Right atrium auricular region (tissue), 2 donors: ENCODE results near the gene CSNK1D. TPM values are rescaled to one million over a fixed set of nuclear protein-coding genes. Genes with fewer than 3 reads are reported as not detected.

ENCODE experiments used
- DNase-seq: peaks from one replicate; pipeline ENCODE4 v3.0.0-alpha.2; 2019; ENCODE audit warnings: low spot score
- H3K27ac ChIP-seq, 2 donors: fragments of 200-600 bp; sonication (generic); 1 replicate in 1 of 2; 2 replicates in 1 of 2; pipeline ENCODE4 v1.5.1; 2016 to 2019
- H3K27me3 ChIP-seq, 2 donors: fragments of 200-600 bp; sonication (generic); one replicate each; pipeline versions ENCODE4 v1.5.1 to v1.6.0; 2017 to 2019
- H3K36me3 ChIP-seq: fragments of 200-600 bp; sonication (generic); one replicate; pipeline ENCODE4 v1.5.1; 2016
- H3K4me1 ChIP-seq, 2 donors: fragments of 200-600 bp; sonication (generic); one replicate each; pipeline versions ENCODE4 v1.5.1 to v1.6.0; 2017 to 2019
- H3K4me3 ChIP-seq, 2 donors: fragments of 200-600 bp; sonication (generic); 1 replicate in 1 of 2; 2 replicates in 1 of 2; pipeline ENCODE4 v1.5.1; 2017 to 2019; ENCODE audit warnings: mild to moderate bottlenecking in 1 of 2, moderate library complexity in 1 of 2
- H3K9me3 ChIP-seq, 2 donors: fragments of 200-600 bp; sonication (generic); one replicate each; pipeline ENCODE4 v1.5.1; 2019
- CTCF ChIP-seq, 2 donors: fragments of 200-600 bp; sonication (generic); IDR thresholded peaks; one replicate each; pipeline ENCODE4 v1.5.1; 2019; ENCODE audit warnings: antibody characterized with exemption in 2 of 2
- total RNA-seq, 2 donors: library from RNA; depleted of rRNA; stranded (reverse); fragments of >200 nt; gene quantifications; one replicate each; pipeline ENCODE4 v1.1.0, GENCODE V29; 2016

Gene CSNK1D
- total RNA-seq, 2 donors from 2014 or later = 31.3 to 32.9 TPM

- Histone ChIP-seq H3K27ac (no peak overlapping the region), H3K36me3 (peaks cover 63% of the 10 kb centered on the region), H3K4me3 (no peak overlapping the region), H3K4me1 (peaks cover 0 to 73% of the 10 kb centered on the region in 2 donors), H3K9me3 (no peaks in the 10 kb centered on the region), H3K27me3 (no peaks in the 10 kb centered on the region)
- DNase-seq = no peak
- no peak for TF ChIP-seq CTCF (IDR thresholded peaks at IDR 0.05)
Measured at GRCh38 chr17:82243648-82244412, 29.7 kb downstream of the CSNK1D start.

GRCh38 chr17:82242977-82243647 is 30.4 kb downstream of the CSNK1D start:
- H3K27ac ChIP-seq = peak overlapping the region; percentile 75 to 78
- peak; percentile 83 for DNase-seq
- peaks cover 56% of the 10 kb centered on the region for H3K36me3 ChIP-seq
- peaks cover 0 to 80% of the 10 kb centered on the region in 2 donors for H3K4me1 ChIP-seq
- no peak for TF ChIP-seq CTCF (IDR thresholded peaks at IDR 0.05)
- no peaks in the 10 kb centered on the region for H3K9me3 ChIP-seq
- H3K27me3 ChIP-seq = no peaks in the 10 kb centered on the region
- no peak overlapping the region for H3K4me3 ChIP-seq

- Histone ChIP-seq H3K36me3 (peaks cover 51% of the 10 kb centered on the region), H3K27ac (peak overlapping the region; percentile 75 to 78), H3K9me3 (no peaks in the 10 kb centered on the region), H3K27me3 (no peaks in the 10 kb centered on the region), H3K4me1 (peaks cover 0 to 80% of the 10 kb centered on the region in 2 donors), H3K4me3 (no peak overlapping the region)
- TF ChIP-seq CTCF (IDR thresholded peaks at IDR 0.05) = no peak
- no peak for DNase-seq
Measured at GRCh38 chr17:82242698-82242976, 30.9 kb downstream of the CSNK1D start.

- H3K36me3 ChIP-seq = peaks cover 46% of the 10 kb centered on the region
- H3K4me1 ChIP-seq = peaks cover 0 to 77% of the 10 kb centered on the region in 2 donors
- TF ChIP-seq CTCF (IDR thresholded peaks at IDR 0.05) = no peak
- DNase-seq = no peak
- H3K9me3 ChIP-seq = no peaks in the 10 kb centered on the region
- H3K27me3 ChIP-seq = no peaks in the 10 kb centered on the region
- H3K4me3 ChIP-seq = no peak overlapping the region
- peak overlapping the region; percentile 75 to 78 for H3K27ac ChIP-seq
Measured at GRCh38 chr17:82241926-82242697, 31.4 kb downstream of the CSNK1D start.

GRCh38 chr17:82241183-82241925 is 32.1 kb downstream of the CSNK1D start:
- TF ChIP-seq CTCF (IDR thresholded peaks at IDR 0.05) = no peak
- Histone ChIP-seq H3K4me3 (no peak overlapping the region), H3K36me3 (peaks cover 38% of the 10 kb centered on the region), H3K9me3 (no peaks in the 10 kb centered on the region), H3K4me1 (peaks cover 0 to 77% of the 10 kb centered on the region in 2 donors), H3K27me3 (no peaks in the 10 kb centered on the region), H3K27ac (peak overlapping the region; percentile 75 to 78)
- peak; percentile 81 for DNase-seq
